Endodermal cell (in vitro differentiated cells): ENCODE data around the gene ACOX2. TPM values are rescaled to one million over a fixed set of nuclear protein-coding genes. Genes with fewer than 3 reads are reported as not detected.

Experiments
- DNase-seq: peaks from one replicate; pipeline ENCODE4 v3.0.0-alpha.2; 2017
- H3K27ac ChIP-seq: 2 replicates; pipeline ENCODE4 v1.5.1; 2013; ENCODE audit warnings: mild to moderate bottlenecking, low read depth, low read length, moderate library complexity
- H3K27me3 ChIP-seq: 2 replicates; pipeline ENCODE4 v1.6.1; 2013; ENCODE audit warnings: mild to moderate bottlenecking, low read length, moderate library complexity; ENCODE audit not compliant: insufficient read depth, control insufficient read depth, poor library complexity, severe bottlenecking
- H3K36me3 ChIP-seq: 2 replicates; pipeline ENCODE4 v1.7.0; 2013; ENCODE audit warnings: mild to moderate bottlenecking, low read length, moderate library complexity; ENCODE audit not compliant: control insufficient read depth, insufficient read depth
- H3K4me1 ChIP-seq: one replicate; pipeline ENCODE4 v1.7.0; 2013; ENCODE audit warnings: low read length; ENCODE audit not compliant: control insufficient read depth, insufficient read depth
- H3K4me3 ChIP-seq: 2 replicates; pipeline ENCODE4 v1.5.1; 2013; ENCODE audit warnings: mild to moderate bottlenecking, low read length, moderate library complexity
- H3K9ac ChIP-seq: 2 replicates; pipeline ENCODE4 v1.6.1; 2013; ENCODE audit warnings: mild to moderate bottlenecking, low read length, moderate library complexity; ENCODE audit not compliant: poor library complexity, severe bottlenecking; ENCODE audit errors: extremely low read depth
- H3K9me3 ChIP-seq: 2 replicates; pipeline ENCODE4 v1.6.1; 2013; ENCODE audit warnings: mild to moderate bottlenecking, low read length, moderate library complexity; ENCODE audit not compliant: control insufficient read depth
- H3K27ac Mint-ChIP-seq: 2 replicates; pipeline ENCODE4 v1.8.0; 2020; ENCODE audit warnings: mixed read lengths
- H3K27me3 Mint-ChIP-seq: 2 replicates; pipeline ENCODE4 v1.8.0; 2021; ENCODE audit warnings: mild to moderate bottlenecking, mixed read lengths; ENCODE audit not compliant: insufficient read depth
- H3K36me3 Mint-ChIP-seq: 2 replicates; pipeline ENCODE4 v1.8.0; 2020; ENCODE audit warnings: low read depth, mixed read lengths
- H3K4me1 Mint-ChIP-seq: 2 replicates; pipeline ENCODE4 v1.8.0; 2020; ENCODE audit warnings: mixed read lengths
- H3K4me3 Mint-ChIP-seq: 2 replicates; pipeline ENCODE4 v1.8.0; 2020; ENCODE audit warnings: mild to moderate bottlenecking, moderate library complexity, mixed read lengths
- H3K9me3 Mint-ChIP-seq: 2 replicates; pipeline ENCODE4 v1.8.0; 2020; ENCODE audit warnings: mild to moderate bottlenecking, mixed read lengths
- CTCF ChIP-seq: fragments of 200-600 bp; sonication (generic); conservative IDR thresholded peaks from 2 replicates; pipeline ENCODE4 v1.5.0; 2021; ENCODE audit warnings: antibody characterized with exemption, mild to moderate bottlenecking
- WGBS, 2 experiments: methylation state at CpG; one replicate each; pipeline versions ENCODE4 v1.1.5 to v1.1.7; 2013; ENCODE audit warnings: missing lambda C conversion rate in 2 of 2, mixed read lengths in 1 of 2; ENCODE audit not compliant: insufficient coverage in 1 of 2, insufficient read length in 1 of 2; 5-methylcytosine and 5-hydroxymethylcytosine counted together
- total RNA-seq, 2 donors: library from RNA; stranded (reverse); fragmentation: NEBNext Ultra II Directional in 1 of 2; extraction: Animal tissue kit (Norgen Biotek cat#: 25700) in 1 of 2; gene quantifications; 2 replicates in 1 of 2; 3 replicates in 1 of 2; pipeline ENCODE4 v1.2.1, GENCODE V29; 2021

The ACOX2 gene
- total RNA-seq, 2 donors from 2014 or later, result 6.6 to 9.8 TPM

GRCh38 chr3:58514405-58514804, 22.6 kb downstream of the ACOX2 start:
- Mint-ChIP-seq H3K4me3 (no peak overlapping the region), H3K4me1 (peaks cover 10% of the 10 kb centered on the region), H3K36me3 (peaks cover 2% of the 10 kb centered on the region), H3K9me3 (no peaks in the 10 kb centered on the region), H3K27me3 (peaks cover 3% of the 10 kb centered on the region), H3K27ac (no peak overlapping the region)
- Histone ChIP-seq H3K36me3 (no peaks in the 10 kb centered on the region), H3K4me3 (no peak overlapping the region), H3K9ac (no peak overlapping the region), H3K27ac (no peak overlapping the region), H3K9me3 (no peaks in the 10 kb centered on the region), H3K27me3 (no peaks in the 10 kb centered on the region), H3K4me1 (peaks cover 3% of the 10 kb centered on the region)
- 97 to 100% methylated on average over 3 of the region's 3 CpGs for WGBS, 2 experiments
- no peak for TF ChIP-seq CTCF
- DNase-seq, result no peak

GRCh38 chr3:58508437-58508836, 28.6 kb downstream of the ACOX2 start:
- no peak overlapping the region for H3K4me3 Mint-ChIP-seq
- 75 to 83% methylated on average over 6 of the region's 6 CpGs for WGBS, 2 experiments
- H3K4me1 ChIP-seq, result no peaks in the 10 kb centered on the region
- H3K9me3 Mint-ChIP-seq, result no peaks in the 10 kb centered on the region
- H3K27me3 Mint-ChIP-seq, result no peaks in the 10 kb centered on the region
- DNase-seq, result no peak
- peaks cover 2% of the 10 kb centered on the region for H3K36me3 Mint-ChIP-seq
- no peaks in the 10 kb centered on the region for H3K9me3 ChIP-seq
- peaks cover 17% of the 10 kb centered on the region for H3K4me1 Mint-ChIP-seq
- no peak overlapping the region for H3K4me3 ChIP-seq
- TF ChIP-seq CTCF, result no peak
- H3K27ac ChIP-seq, result no peak overlapping the region
- H3K27me3 ChIP-seq, result no peaks in the 10 kb centered on the region
- peaks cover 9% of the 10 kb centered on the region for H3K36me3 ChIP-seq
- H3K9ac ChIP-seq, result no peak overlapping the region
- H3K27ac Mint-ChIP-seq, result no peak overlapping the region

- Histone ChIP-seq H3K9ac (no peak overlapping the region), H3K9me3 (no peaks in the 10 kb centered on the region), H3K36me3 (peaks cover 16% of the 10 kb centered on the region), H3K4me1 (no peaks in the 10 kb centered on the region), H3K27me3 (no peaks in the 10 kb centered on the region), H3K27ac (no peak overlapping the region), H3K4me3 (no peak overlapping the region)
- Mint-ChIP-seq H3K4me1 (peaks cover 17% of the 10 kb centered on the region), H3K9me3 (no peaks in the 10 kb centered on the region), H3K27ac (no peak overlapping the region), H3K27me3 (no peaks in the 10 kb centered on the region), H3K36me3 (peaks cover 5% of the 10 kb centered on the region), H3K4me3 (no peak overlapping the region)
- WGBS, 2 experiments, result 97 to 100% methylated on average over 1 of the region's 2 CpGs
- DNase-seq, result no peak
- TF ChIP-seq CTCF, result no peak
These were observed 29.5 kb downstream of the ACOX2 start for GRCh38 chr3:58507356-58508078.
